H1 (cell line): Measurements from ENCODE around the gene STK32A. TPM values are rescaled to one million over a fixed set of nuclear protein-coding genes. Genes with fewer than 3 reads are reported as not detected.

ENCODE experiments used
- CTCF ChIA-PET: fragments of 300-600 bp; sonication (Branson Sonifier 250); formaldehyde crosslinking; loops from one replicate; lab custom pipeline; 2021; ENCODE audit not compliant: partially characterized antibody; lab: Charles Lee
- POLR2A ChIA-PET: fragments of 300-600 bp; sonication (Branson Sonifier 250); formaldehyde crosslinking; loops from one replicate; lab custom pipeline; 2021; ENCODE audit warnings: inconsistent platforms; ENCODE audit not compliant: partially characterized antibody; lab: Charles Lee
- DNase-seq, 2 experiments: peaks; one replicate each; pipeline versions ENCODE4 v3.0.0 to v3.0.0-alpha.2; 2010 to 2022; ENCODE audit warnings: low spot score in 2 of 2, low read depth in 1 of 2, mixed read lengths in 1 of 2
- FAIRE-seq: peaks from 2 replicates; lab custom pipeline; 2011; peaks lifted over from hg19 to GRCh38; lab: Jason Lieb, UNC
- H2AFZ ChIP-seq: 2 replicates; pipeline ENCODE4 v1.8.1; 2012; ENCODE audit warnings: low read length, inconsistent platforms
- H2AK5ac ChIP-seq: 2 replicates; pipeline ENCODE4 v1.6.1; 2013; ENCODE audit warnings: low read depth, low read length
- H2BK120ac ChIP-seq: replicated peaks from 2 replicates; pipeline ENCODE3; 2013; ENCODE audit warnings: low read depth, low read length, inconsistent platforms
- H2BK12ac ChIP-seq: 2 replicates; pipeline ENCODE4 v1.6.1; 2013; ENCODE audit warnings: low read depth, low read length
- H2BK15ac ChIP-seq: 2 replicates; pipeline ENCODE4 v1.6.1; 2013; ENCODE audit warnings: low read length
- H2BK20ac ChIP-seq: 2 replicates; pipeline ENCODE4 v1.6.1; 2013; ENCODE audit warnings: low read length
- H2BK5ac ChIP-seq: 2 replicates; pipeline ENCODE4 v1.6.1; 2013; ENCODE audit warnings: low read depth, low read length
- H3K14ac ChIP-seq: 2 replicates; pipeline ENCODE4 v1.6.1; 2013; ENCODE audit warnings: inconsistent platforms; ENCODE audit not compliant: insufficient read length
- H3K18ac ChIP-seq: 2 replicates; pipeline ENCODE4 v1.6.1; 2013; ENCODE audit warnings: low read length; ENCODE audit errors: extremely low read depth
- H3K23ac ChIP-seq: 2 replicates; pipeline ENCODE4 v1.6.1; 2013; ENCODE audit warnings: inconsistent platforms; ENCODE audit not compliant: insufficient read length
- H3K23me2 ChIP-seq: 2 replicates; pipeline ENCODE4 v1.6.1; 2013; ENCODE audit warnings: low read depth, low read length
- H3K27ac ChIP-seq: 2 replicates; pipeline ENCODE4 v1.6.1; 2011; ENCODE audit warnings: low read depth, low read length, inconsistent platforms
- H3K27me3 ChIP-seq, 4 experiments: replicated peaks in 1 of 4; 1 replicate in 1 of 4; 2 replicates in 3 of 4; pipeline versions ENCODE4 v1.6.1 to v1.8.1; 2011 to 2013; ENCODE audit warnings: low read length in 3 of 4, mild to moderate bottlenecking in 3 of 4, inconsistent platforms in 2 of 4, mixed read lengths in 2 of 4, moderate library complexity in 1 of 4; ENCODE audit not compliant: control insufficient read depth in 3 of 4, insufficient read depth in 3 of 4; ENCODE audit errors: extremely low read depth in 1 of 4
- H3K36me3 ChIP-seq, 4 experiments: 2 replicates each; pipeline versions ENCODE4 v1.6.1 to v1.8.1; 2011 to 2013; ENCODE audit warnings: mild to moderate bottlenecking in 4 of 4, low read length in 3 of 4, moderate library complexity in 2 of 4, control low read depth in 1 of 4, inconsistent platforms in 1 of 4; ENCODE audit not compliant: insufficient read depth in 4 of 4, control insufficient read depth in 2 of 4
- H3K4ac ChIP-seq: replicated peaks from 2 replicates; pipeline ENCODE3; 2013; ENCODE audit warnings: low read length, low read depth, mixed read lengths, inconsistent platforms; ENCODE audit not compliant: insufficient read length
- H3K4me1 ChIP-seq, 4 experiments: replicated peaks in 1 of 4; 1 replicate in 1 of 4; 2 replicates in 3 of 4; pipeline versions ENCODE4 v1.6.1 to v1.8.1; 2011 to 2013; ENCODE audit warnings: low read length in 3 of 4, inconsistent platforms in 2 of 4, mixed read lengths in 1 of 4; ENCODE audit not compliant: insufficient read depth in 4 of 4, control insufficient read depth in 3 of 4
- H3K4me2 ChIP-seq, 2 experiments: 2 replicates each; pipeline versions ENCODE4 v1.6.1 to v1.8.1; 2011 to 2013; ENCODE audit warnings: low read depth in 2 of 2, low read length in 2 of 2, control low read depth in 1 of 2, inconsistent platforms in 1 of 2, mild to moderate bottlenecking in 1 of 2; ENCODE audit not compliant: insufficient read depth in 1 of 2
- H3K4me3 ChIP-seq, 4 experiments: fragments of 200-600, 300-600 bp in 1 of 4; sonication (generic), shearing (Covaris generic), sonication (Bioruptor Twin) in 1 of 4; 2 replicates each; pipeline versions ENCODE4 v1.5.1 to v1.8.1; 2011 to 2016; ENCODE audit warnings: low read length in 4 of 4, low read depth in 3 of 4, control low read depth in 2 of 4, inconsistent platforms in 2 of 4, mild to moderate bottlenecking in 2 of 4, mixed read lengths in 1 of 4, moderate library complexity in 1 of 4; ENCODE audit not compliant: insufficient read depth in 2 of 4; ENCODE audit errors: extremely low read depth in 1 of 4
- H3K56ac ChIP-seq: replicated peaks from 2 replicates; pipeline ENCODE3; 2013; ENCODE audit warnings: low read depth, mild to moderate bottlenecking, mixed read lengths, low read length, inconsistent platforms; ENCODE audit not compliant: insufficient read length
- H3K79me1 ChIP-seq: 2 replicates; pipeline ENCODE4 v1.6.1; 2013; ENCODE audit warnings: low read depth, low read length, control low read depth
- H3K79me2 ChIP-seq, 2 experiments: 2 replicates each; pipeline versions ENCODE4 v1.6.1 to v1.8.1; 2012 to 2013; ENCODE audit warnings: low read length in 2 of 2, mild to moderate bottlenecking in 2 of 2, inconsistent platforms in 1 of 2; ENCODE audit not compliant: insufficient read depth in 2 of 2, control insufficient read depth in 1 of 2
- H3K9ac ChIP-seq, 4 experiments: replicated peaks in 1 of 4; 1 replicate in 1 of 4; 2 replicates in 3 of 4; pipeline versions ENCODE4 v1.6.1 to v1.8.1; 2011 to 2013; ENCODE audit warnings: low read depth in 3 of 4, low read length in 3 of 4, control low read depth in 2 of 4, mild to moderate bottlenecking in 2 of 4, moderate library complexity in 2 of 4, inconsistent platforms in 1 of 4; ENCODE audit errors: extremely low read depth in 1 of 4
- H3K9me3 ChIP-seq, 2 experiments: 2 replicates each; pipeline versions ENCODE4 v1.6.1 to v1.8.1; 2012 to 2013; ENCODE audit warnings: mild to moderate bottlenecking in 2 of 2, moderate library complexity in 2 of 2, control low read depth in 1 of 2, inconsistent platforms in 1 of 2, low read depth in 1 of 2, low read length in 1 of 2, mixed read lengths in 1 of 2; ENCODE audit not compliant: insufficient read depth in 2 of 2
- H4K20me1 ChIP-seq, 2 experiments: replicated peaks in 1 of 2; 2 replicates each; pipeline versions ENCODE3 to v1.8.1; 2011 to 2013; ENCODE audit warnings: inconsistent platforms in 2 of 2, low read length in 2 of 2, mild to moderate bottlenecking in 1 of 2; ENCODE audit not compliant: insufficient read depth in 2 of 2, control insufficient read depth in 1 of 2
- H4K5ac ChIP-seq: 2 replicates; pipeline ENCODE4 v1.6.1; 2013; ENCODE audit warnings: low read length, low read depth, mixed read lengths, inconsistent platforms; ENCODE audit not compliant: insufficient read length
- H4K8ac ChIP-seq: 2 replicates; pipeline ENCODE4 v1.8.0; 2013; ENCODE audit warnings: mild to moderate bottlenecking, moderate library complexity, low read length, inconsistent platforms; ENCODE audit not compliant: insufficient read depth; ENCODE audit errors: extremely low read depth
- H4K91ac ChIP-seq: replicated peaks from 2 replicates; pipeline ENCODE3; 2013; ENCODE audit warnings: low read length, mixed read lengths, inconsistent platforms; ENCODE audit not compliant: insufficient read length
- CTCF ChIP-seq, 3 experiments: IDR thresholded peaks; 1 replicate in 2 of 3; 2 replicates in 1 of 3; pipeline versions ENCODE4 v1.5.1 to v1.6.1; 2011; ENCODE audit warnings: low read length in 3 of 3, mild to moderate bottlenecking in 3 of 3, inconsistent platforms in 2 of 3, low read depth in 1 of 3, moderate library complexity in 1 of 3; ENCODE audit not compliant: insufficient read depth in 1 of 3; ENCODE audit errors: control extremely low read depth in 1 of 3
- EP300 ChIP-seq, 2 experiments: IDR thresholded peaks; 1 replicate in 1 of 2; 2 replicates in 1 of 2; pipeline ENCODE4 v1.6.1; 2011 to 2012; ENCODE audit warnings: low read depth in 2 of 2, low read length in 2 of 2, mild to moderate bottlenecking in 2 of 2, borderline replicate concordance in 1 of 2, inconsistent platforms in 1 of 2, moderate library complexity in 1 of 2
- NRF1 ChIP-seq: IDR thresholded peaks from 2 replicates; pipeline ENCODE4 v1.6.1; 2011; ENCODE audit warnings: mild to moderate bottlenecking, low read depth, low read length, improper control_type of control experiment
- PHF8 ChIP-seq: fragments of 200-600 bp; sonication (generic); conservative IDR thresholded peaks from 2 replicates; pipeline ENCODE4 v1.7.1; 2012; ENCODE audit warnings: low read depth, mild to moderate bottlenecking, inconsistent platforms, low read length, moderate library complexity
- POLR2AphosphoS5 ChIP-seq: IDR thresholded peaks from 2 replicates; pipeline ENCODE4 v1.6.1; 2011; ENCODE audit warnings: low read depth, low read length
- RAD21 ChIP-seq, 2 experiments: IDR thresholded peaks in 1 of 2; conservative IDR thresholded peaks in 1 of 2; 2 replicates each; pipeline ENCODE4 v1.6.1; 2011; ENCODE audit warnings: low read depth in 2 of 2, low read length in 2 of 2, improper control_type of control experiment in 1 of 2, inconsistent platforms in 1 of 2, mild to moderate bottlenecking in 1 of 2, moderate library complexity in 1 of 2
- TAF7 ChIP-seq: optimal IDR thresholded peaks from 2 replicates; pipeline ENCODE3; 2011; ENCODE audit warnings: low read depth, mild to moderate bottlenecking, inconsistent platforms, low read length, moderate library complexity, borderline replicate concordance
- TCF12 ChIP-seq: IDR thresholded peaks from 2 replicates; pipeline ENCODE4 v1.6.1; 2011; ENCODE audit warnings: low read depth, mild to moderate bottlenecking, low read length
- WGBS, 2 experiments: shearing (Covaris generic) in 1 of 2; methylation state at CpG; one replicate each; pipeline versions ENCODE4 v1.1.6 to v1.1.7; 2013 to 2015; ENCODE audit warnings: low lambda C conversion rate in 2 of 2, mixed read lengths in 2 of 2, inconsistent platforms in 1 of 2, low coverage in 1 of 2, missing lambda C conversion rate in 1 of 2; ENCODE audit not compliant: insufficient replicate concordance in 2 of 2, insufficient coverage in 1 of 2, insufficient read length in 1 of 2; ENCODE audit errors: extremely low coverage in 1 of 2, missing lambda C conversion rate in 1 of 2; 5-methylcytosine and 5-hydroxymethylcytosine counted together
- polyA plus RNA-seq, 7 experiments: library from polyadenylated mRNA; depleted of rRNA in 3 of 7; stranded (reverse) in 5 of 7; unstranded in 2 of 7; fragments of >200 nt in 5 of 7; fragments of 200-250 nt in 2 of 7; gene quantifications; 1 replicate in 5 of 7; 2 replicates in 1 of 7; 4 replicates in 1 of 7; pipeline versions ENCODE4 v1.2.1 to v1.2.3, GENCODE V29; 2011 to 2013; ENCODE audit warnings: missing spikeins in 2 of 7, mixed read lengths in 2 of 7
- total RNA-seq: library from RNA; stranded (reverse); fragmentation: NEBNext Ultra II Directional; extraction: Animal tissue kit (Norgen Biotek cat#: 25700); gene quantifications from 2 replicates; pipeline ENCODE4 v1.2.1, GENCODE V29; 2021

STK32A gene
- total and polyA plus RNA-seq, 2 of the 8 experiments (the other 6 are each of a cell fraction or from before 2014, with no cell fraction given): 1.3 to 2.5 TPM

DNA sequence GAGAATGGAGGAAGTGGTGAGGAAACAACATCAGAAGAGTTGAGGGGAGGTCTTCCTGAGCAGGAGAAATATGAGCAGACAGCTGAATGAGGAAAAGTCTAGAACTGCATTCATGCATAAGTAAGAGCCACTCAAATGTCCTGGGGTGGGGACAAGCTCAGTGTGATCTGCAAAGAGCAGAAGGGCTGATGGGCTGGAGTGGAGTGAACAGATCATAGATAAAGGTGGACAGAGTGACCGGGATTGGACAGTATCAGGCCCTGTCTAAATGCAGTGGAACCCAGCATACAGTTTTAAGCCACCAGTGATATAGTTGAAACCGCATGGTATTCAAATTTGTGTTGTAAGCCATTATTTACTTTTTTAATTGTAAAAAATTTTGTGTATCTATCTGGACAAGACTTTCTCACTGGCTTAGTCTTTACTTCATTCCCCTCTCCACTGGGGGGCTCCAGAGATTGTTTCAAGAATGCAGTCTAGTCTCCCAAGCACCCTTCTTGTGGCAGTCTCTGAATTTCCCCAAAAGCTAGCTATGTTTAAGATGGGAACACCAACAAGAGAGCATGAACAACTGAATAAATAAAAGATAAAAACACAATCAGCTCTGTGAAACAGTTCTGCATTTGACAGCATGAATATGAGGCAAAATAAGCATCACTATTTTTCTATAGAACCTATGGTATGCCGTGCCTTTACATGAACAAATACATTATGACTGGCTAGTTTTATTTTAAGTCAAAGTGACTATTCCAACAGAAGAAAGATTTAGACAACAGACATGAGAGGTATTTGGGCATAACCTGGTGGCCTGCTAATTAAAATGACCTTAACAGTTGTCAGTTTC is 10.7 kb upstream of the STK32A start:
- no peaks in the 10 kb centered on the region for H3K23me2 ChIP-seq
- H3K4me1 ChIP-seq: peaks cover 0 to 2% (median 0%) of the 10 kb centered on the region in 4 experiments; a peak in 4 of 7 replicates
- H3K9ac ChIP-seq: no peak overlapping the region
- ChIA-PET CTCF (interaction anchor here (0.6 to 3.8 kb wide), 36 partner anchors 10 to 443 kb away, joined by 3 to 94 read pairs (median 4); partner anchors contain the start of gene STK32A), POLR2A (no interaction called here)
- no peaks in the 10 kb centered on the region for H3K36me3 ChIP-seq
- H3K27ac ChIP-seq: no peak overlapping the region
- H2BK20ac ChIP-seq: no peak overlapping the region
- H4K8ac ChIP-seq: no peak overlapping the region
- no peak overlapping the region for H2BK15ac ChIP-seq
- H3K4me3 ChIP-seq: no peak overlapping the region
- H3K79me1 ChIP-seq: no peaks in the 10 kb centered on the region
- no peak overlapping the region for H3K4me2 ChIP-seq
- no peak overlapping the region for H2BK5ac ChIP-seq
- no peak overlapping the region; the same call in 1 of the 2 replicates for H2AFZ ChIP-seq
- H3K14ac ChIP-seq: no peak overlapping the region
- no peak overlapping the region for H2BK12ac ChIP-seq
- H3K4ac ChIP-seq: no peak overlapping the region
- DNase-seq (no peak), FAIRE-seq (peak; percentile 75)
- H3K56ac ChIP-seq: no peak overlapping the region
- H3K79me2 ChIP-seq: no peaks in the 10 kb centered on the region
- TF ChIP-seq NRF1 (no peak), CTCF (IDR thresholded peaks at IDR 0.05; ENCODE audit: control extremely low read depth in 1 of 3, insufficient read depth in 1 of 3, low read depth in 1 of 3, low read length in 3 of 3) (peak in 2 of 3 experiments; percentile 53 to 73; a peak in 3 of 4 replicates), RAD21 (IDR thresholded peaks at IDR 0.05 in 1 of 2, conservative IDR thresholded peaks at IDR 0.05 in 1 of 2; ENCODE audit: low read depth in 2 of 2, low read length in 2 of 2) (peak; percentile 90 to 93), EP300 (IDR thresholded peaks at IDR 0.05; ENCODE audit: borderline replicate concordance in 1 of 2, low read depth in 2 of 2, low read length in 2 of 2) (no peak), POLR2AphosphoS5 (no peak), TAF7 (no peak), TCF12 (no peak), PHF8 (no peak)
- no peaks in the 10 kb centered on the region for H3K27me3 ChIP-seq
- no peak overlapping the region for H2AK5ac ChIP-seq
- 72% methylated on average over 3 of the region's 3 CpGs; no CpG with 5 or more reads in 1 of the 2 experiments for WGBS, 2 experiments
- H2BK120ac ChIP-seq: no peak overlapping the region
- H4K20me1 ChIP-seq: no peaks in the 10 kb centered on the region
- no peak overlapping the region for H3K18ac ChIP-seq
- no peaks in the 10 kb centered on the region for H3K9me3 ChIP-seq
- no peak overlapping the region for H4K91ac ChIP-seq
- H4K5ac ChIP-seq: no peak overlapping the region
- H3K23ac ChIP-seq: no peak overlapping the region
